ENCODE measurements around the gene TMUB2. TPM values are rescaled to one million over a fixed set of nuclear protein-coding genes. Genes with fewer than 3 reads are reported as not detected.
"Not testable (repeated sequence)": the region's sequence is repeated elsewhere in the genome, so short reads cannot be mapped to it uniquely, and the experiment has no call there.

TMUB2 gene
- total and polyA plus RNA-seq, 2 donors = 20.2 to 48.7 TPM

DNA sequence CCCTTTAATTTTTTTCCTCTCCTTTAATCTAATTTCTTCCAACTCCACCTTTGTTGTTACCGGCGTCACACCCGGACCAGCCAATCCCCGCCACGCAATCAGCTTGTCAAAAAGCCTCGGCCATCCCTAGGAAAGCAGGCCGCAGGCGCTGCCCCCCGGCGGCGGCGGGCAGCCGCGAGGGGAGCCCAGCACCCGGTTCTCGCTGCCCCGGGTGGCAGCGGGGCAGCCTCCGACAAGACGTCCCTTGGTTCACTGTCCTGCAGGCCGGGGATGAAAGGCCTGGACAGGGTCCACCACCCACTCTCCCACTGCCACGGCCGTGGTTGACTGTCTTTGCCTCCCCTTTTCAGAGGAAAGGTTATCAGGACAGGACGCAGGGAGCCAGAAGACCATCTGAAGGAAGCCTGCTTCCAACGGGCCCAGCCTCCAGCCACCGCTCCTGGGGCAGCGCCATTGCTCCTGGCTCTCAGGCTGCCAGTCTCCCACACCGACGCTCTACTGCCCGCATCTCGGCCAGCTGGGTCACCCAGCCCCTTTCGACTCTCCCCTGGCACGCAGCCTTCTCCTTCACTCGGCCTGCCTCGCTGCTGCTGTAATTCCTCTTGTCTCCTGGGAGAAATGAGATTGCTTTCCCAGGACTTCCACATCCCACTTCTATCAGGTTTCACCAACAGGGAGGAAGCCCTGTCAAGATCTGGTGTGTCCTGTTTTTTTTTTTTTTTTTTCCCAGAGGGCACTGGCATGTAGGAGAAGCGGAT, 35.5 kb downstream of the TMUB2 start:
- Histone ChIP-seq H3K4me1 (ENCODE audit: insufficient read depth) (no peaks in the 10 kb centered on the region), H3K4me3 (ENCODE audit: low read depth, low read length) (peak overlapping the region; percentile 95), H3K27ac (ENCODE audit: low read depth) (peak overlapping the region; percentile 86), H3K36me3 (ENCODE audit: insufficient read depth) (no peaks in the 10 kb centered on the region)
- 1% methylated on average over 36 of the region's 36 CpGs for WGBS
- DNase-seq (ENCODE audit: extremely low spot score) = no peak

DNA sequence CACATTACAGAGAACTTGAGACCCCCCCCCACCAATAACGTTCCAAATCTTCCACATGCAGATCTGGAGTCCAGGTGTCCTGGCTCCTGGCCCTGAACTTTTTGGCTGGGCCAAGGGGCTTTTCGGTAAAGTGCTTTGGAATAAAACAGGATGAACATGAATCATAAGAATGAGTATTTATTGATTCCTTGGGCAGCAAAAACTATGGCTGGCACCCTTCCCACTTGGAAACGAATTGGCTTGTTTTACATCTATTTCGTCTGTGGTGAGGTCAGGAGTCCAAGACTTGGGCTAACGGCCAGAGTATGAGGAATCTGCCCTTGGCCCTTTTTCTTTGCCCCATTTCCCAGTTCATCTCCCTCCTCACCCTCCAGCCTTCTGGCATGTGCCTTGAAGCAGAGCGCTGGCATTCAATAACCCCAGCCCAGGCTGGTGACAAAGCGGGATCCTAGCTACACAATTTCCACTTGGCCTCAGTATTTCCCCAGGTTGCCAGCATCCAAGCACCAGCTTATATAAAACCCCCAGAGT, 36.8 kb downstream of the TMUB2 start:
- H3K36me3 ChIP-seq (ENCODE audit: insufficient read depth) = no peaks in the 10 kb centered on the region
- H3K4me3 ChIP-seq (ENCODE audit: low read depth, low read length) = no peak overlapping the region
- 39% methylated on average over 7 of the region's 7 CpGs for WGBS
- no peak for DNase-seq (ENCODE audit: extremely low spot score)
- H3K27ac ChIP-seq (ENCODE audit: low read depth) = no peak overlapping the region
- H3K4me1 ChIP-seq (ENCODE audit: insufficient read depth) = no peaks in the 10 kb centered on the region

DNA sequence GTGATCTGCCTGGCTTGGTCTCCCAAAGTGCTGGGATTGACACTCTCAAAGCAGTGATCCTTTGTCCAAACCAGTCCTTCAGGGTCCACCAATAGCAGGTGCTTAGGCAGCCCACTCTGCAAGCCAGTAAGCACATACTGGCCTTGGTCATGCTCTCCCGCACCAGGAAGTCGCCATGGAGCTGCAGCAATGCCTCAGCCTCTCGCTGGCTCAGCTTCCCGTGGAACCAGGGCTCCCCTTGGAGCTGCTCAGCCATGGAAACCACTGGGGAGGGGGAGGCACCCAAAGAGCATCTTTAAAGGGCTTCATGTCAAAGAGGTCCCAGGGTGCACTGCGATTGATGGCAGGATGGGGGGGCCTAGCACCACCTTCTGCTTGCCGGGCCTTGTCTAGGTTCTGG, 42.3 kb downstream of the TMUB2 start:
- no peaks in the 10 kb centered on the region for H3K4me1 ChIP-seq (ENCODE audit: insufficient read depth)
- no peak overlapping the region for H3K4me3 ChIP-seq (ENCODE audit: low read depth, low read length)
- 84% methylated on average over 6 of the region's 6 CpGs for WGBS
- DNase-seq (ENCODE audit: extremely low spot score) = no peak
- no peaks in the 10 kb centered on the region for H3K36me3 ChIP-seq (ENCODE audit: insufficient read depth)
- no peak overlapping the region for H3K27ac ChIP-seq (ENCODE audit: low read depth)

DNA sequence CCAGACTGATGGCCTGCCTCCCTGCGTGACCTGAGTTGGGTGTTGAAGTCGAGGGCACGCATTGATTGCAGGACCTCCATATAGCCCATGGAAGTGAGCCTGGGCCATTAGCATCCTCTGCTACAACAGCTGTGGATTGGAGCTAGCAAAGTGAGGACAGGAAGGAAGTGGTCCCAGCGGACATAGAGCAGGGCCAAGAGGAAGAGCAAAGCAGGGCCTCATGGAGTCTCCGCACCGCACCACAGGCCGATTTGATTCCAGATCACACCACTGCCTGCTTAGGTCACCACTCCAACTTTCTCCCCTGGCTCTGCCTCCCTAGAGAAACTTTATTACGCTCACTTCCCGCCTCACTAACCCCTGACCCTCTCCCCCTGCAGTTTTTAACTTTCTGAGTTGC, 43.4 kb downstream of the TMUB2 start:
- no peaks in the 10 kb centered on the region for H3K4me1 ChIP-seq (ENCODE audit: insufficient read depth)
- H3K27ac ChIP-seq (ENCODE audit: low read depth) = no peak overlapping the region
- no peak overlapping the region for H3K4me3 ChIP-seq (ENCODE audit: low read depth, low read length)
- no peak for DNase-seq (ENCODE audit: extremely low spot score)
- no peaks in the 10 kb centered on the region for H3K36me3 ChIP-seq (ENCODE audit: insufficient read depth)
- WGBS = 70% methylated on average over 9 of the region's 9 CpGs

DNA sequence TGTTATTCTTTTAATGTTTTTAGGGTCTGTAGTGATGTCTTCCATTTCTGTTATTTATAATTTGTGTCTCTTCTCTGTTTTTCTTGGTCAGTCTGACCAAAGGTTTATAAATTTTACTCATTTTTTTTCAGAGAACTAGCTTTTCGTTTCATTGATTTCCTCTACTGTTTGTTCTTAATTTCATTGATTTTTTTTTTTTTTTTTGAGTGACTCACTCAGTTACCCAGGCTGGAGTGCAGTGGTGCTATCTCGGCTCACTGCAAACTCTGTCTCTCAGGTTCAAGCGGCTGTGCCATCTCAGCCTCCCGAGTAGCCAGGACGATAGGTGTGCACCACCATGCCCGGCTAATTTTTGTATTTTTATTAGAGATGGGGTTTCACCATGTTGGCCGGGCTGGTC, 45.3 kb downstream of the TMUB2 start:
- WGBS = 90% methylated on average over 7 of the region's 7 CpGs
- Histone ChIP-seq H3K36me3 (ENCODE audit: insufficient read depth) (no peaks in the 10 kb centered on the region), H3K4me1 (ENCODE audit: insufficient read depth) (no peaks in the 10 kb centered on the region), H3K27ac (ENCODE audit: low read depth) (no peak overlapping the region), H3K4me3 (ENCODE audit: low read depth, low read length) (no peak overlapping the region)
- DNase-seq (ENCODE audit: extremely low spot score) = no peak

DNA sequence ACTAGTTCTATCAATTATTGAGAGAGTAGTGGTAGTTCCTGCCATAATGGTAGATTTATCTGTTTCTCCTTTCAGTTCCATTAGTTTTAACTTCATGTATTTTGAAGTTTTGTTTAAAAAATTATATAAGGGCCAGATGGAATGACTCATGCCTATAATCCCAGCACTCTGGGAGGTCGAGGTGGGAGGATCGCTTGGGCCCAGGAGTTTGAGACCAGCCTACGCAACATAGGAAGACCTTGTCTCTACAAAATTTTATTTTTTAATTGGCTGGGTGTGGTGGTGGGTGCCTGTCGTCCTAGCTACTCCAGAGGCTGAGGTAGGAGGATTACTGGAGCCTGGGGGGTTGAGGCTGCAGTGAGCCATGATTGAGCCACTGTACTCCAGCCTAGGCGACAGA, 46.8 kb downstream of the TMUB2 start:
- no peaks in the 10 kb centered on the region for H3K4me1 ChIP-seq (ENCODE audit: insufficient read depth)
- WGBS = 64% methylated on average over 5 of the region's 5 CpGs
- H3K4me3 ChIP-seq (ENCODE audit: low read depth, low read length) = no peak overlapping the region
- no peak overlapping the region for H3K27ac ChIP-seq (ENCODE audit: low read depth)
- DNase-seq (ENCODE audit: extremely low spot score) = no peak
- no peaks in the 10 kb centered on the region for H3K36me3 ChIP-seq (ENCODE audit: insufficient read depth)

DNA sequence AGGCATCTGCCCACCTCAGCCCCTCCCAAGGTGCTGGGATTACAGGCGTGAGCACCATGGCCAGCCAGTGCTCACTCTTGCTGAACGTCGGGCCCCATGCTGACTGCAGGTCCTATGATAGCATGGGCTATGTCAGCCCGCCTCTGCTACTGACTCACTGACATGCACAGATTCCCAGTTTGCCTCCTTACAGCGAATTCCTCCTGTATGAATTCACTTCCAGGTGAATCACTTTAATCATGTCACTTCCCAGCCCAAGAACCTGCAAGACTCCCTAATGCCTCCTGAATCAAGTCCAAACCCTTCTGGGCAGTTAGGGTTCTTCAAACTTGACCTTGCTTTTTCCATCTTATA, 48.8 kb downstream of the TMUB2 start:
- DNase-seq (ENCODE audit: extremely low spot score) = no peak
- no peak overlapping the region for H3K27ac ChIP-seq (ENCODE audit: low read depth)
- H3K36me3 ChIP-seq (ENCODE audit: insufficient read depth) = no peaks in the 10 kb centered on the region
- no peak overlapping the region for H3K4me3 ChIP-seq (ENCODE audit: low read depth, low read length)
- WGBS = 71% methylated on average over 5 of the region's 5 CpGs
- no peaks in the 10 kb centered on the region for H3K4me1 ChIP-seq (ENCODE audit: insufficient read depth)

DNA sequence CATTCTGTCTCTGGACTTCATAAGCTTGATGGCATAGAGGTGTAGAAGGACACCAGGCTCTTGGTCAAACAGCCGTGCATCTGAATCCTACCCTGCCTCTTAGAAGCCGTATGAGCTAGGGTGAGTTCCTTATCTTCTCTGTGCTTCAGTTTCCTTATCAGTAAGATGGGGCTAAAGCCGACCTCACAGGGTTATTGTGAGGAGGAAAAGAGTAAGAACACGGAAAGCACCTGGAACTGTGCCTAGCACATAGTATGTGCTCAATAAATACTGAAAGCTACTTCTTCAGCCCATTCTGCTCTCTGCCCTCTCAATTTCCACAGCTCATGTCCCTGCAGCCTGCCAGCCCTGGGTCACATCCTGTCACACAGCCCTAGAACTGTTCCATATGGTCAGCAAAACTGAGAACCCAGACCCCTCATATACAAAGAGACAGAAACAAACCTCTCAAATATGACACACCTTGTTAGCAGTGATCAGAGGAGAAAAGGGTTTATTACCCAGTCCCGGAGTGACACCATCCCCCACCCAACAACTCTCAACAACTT, 49.7 kb downstream of the TMUB2 start:
- H3K27ac ChIP-seq (ENCODE audit: low read depth) = no peak overlapping the region
- no peak for DNase-seq (ENCODE audit: extremely low spot score)
- no peak overlapping the region for H3K4me3 ChIP-seq (ENCODE audit: low read depth, low read length)
- H3K4me1 ChIP-seq (ENCODE audit: insufficient read depth) = no peaks in the 10 kb centered on the region
- 56% methylated on average over 5 of the region's 5 CpGs for WGBS
- H3K36me3 ChIP-seq (ENCODE audit: insufficient read depth) = no peaks in the 10 kb centered on the region

DNA sequence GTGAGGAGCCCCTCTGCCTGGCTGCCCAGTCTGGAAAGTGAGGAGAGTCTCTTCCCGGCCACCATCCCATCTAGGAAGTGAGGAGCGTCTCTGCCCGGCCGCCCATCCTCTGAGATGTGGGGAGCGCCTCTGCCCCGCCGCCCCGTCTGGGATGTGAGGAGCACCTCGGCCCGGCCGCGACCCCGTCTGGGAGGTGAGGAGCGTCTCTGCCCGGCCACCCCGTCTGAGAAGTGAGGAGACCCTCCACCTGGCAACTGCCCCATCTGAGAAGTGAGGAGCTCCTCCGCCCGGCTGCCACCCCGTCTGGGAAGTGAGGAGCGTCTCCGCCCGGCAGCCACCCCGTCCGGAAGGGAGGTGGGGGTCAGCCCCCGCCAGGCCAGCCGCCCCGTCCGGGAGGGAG, 51.1 kb downstream of the TMUB2 start:
- not testable (repeated sequence) for H3K4me1 ChIP-seq (ENCODE audit: insufficient read depth)
- 92% methylated on average over 22 of the region's 28 CpGs for WGBS

DNA sequence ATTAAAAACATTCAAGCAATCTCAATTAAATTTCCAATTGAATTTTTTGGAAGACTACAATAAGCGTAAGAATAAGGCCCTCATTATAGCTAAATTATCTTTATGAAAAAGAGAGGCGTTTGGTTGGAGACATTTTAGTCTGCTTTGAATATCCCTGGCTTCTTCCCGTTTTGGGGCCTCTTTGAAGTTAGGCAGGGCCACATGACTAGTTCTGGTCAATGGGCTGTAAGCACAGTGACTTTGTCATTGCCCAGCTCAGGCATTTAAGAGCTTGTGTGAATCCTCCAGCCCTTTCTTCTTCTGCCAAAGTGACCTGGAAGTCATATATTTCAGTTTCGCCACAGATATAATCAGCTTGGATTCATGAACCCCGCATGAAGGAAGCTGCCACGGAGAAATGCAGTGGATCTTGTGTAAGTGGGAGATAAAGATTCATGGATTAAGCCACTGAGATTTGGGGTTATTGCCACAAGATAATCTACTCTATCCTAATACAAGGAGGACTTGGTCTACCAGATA, 54.4 kb downstream of the TMUB2 start:
- WGBS = 42% methylated on average over 6 of the region's 6 CpGs
- no peak for DNase-seq (ENCODE audit: extremely low spot score)

More for the DNA sequence above, 51.1 kb downstream of the TMUB2 start:
- not testable (repeated sequence) for DNase-seq (ENCODE audit: extremely low spot score); H3K36me3 ChIP-seq (ENCODE audit: insufficient read depth); H3K27ac ChIP-seq (ENCODE audit: low read depth); H3K4me3 ChIP-seq (ENCODE audit: low read depth, low read length)

More for the DNA sequence above, 54.4 kb downstream of the TMUB2 start:
- H3K4me1 ChIP-seq (ENCODE audit: insufficient read depth) = no peaks in the 10 kb centered on the region
- no peak overlapping the region for H3K4me3 ChIP-seq (ENCODE audit: low read depth, low read length)
- H3K27ac ChIP-seq (ENCODE audit: low read depth) = no peak overlapping the region
- H3K36me3 ChIP-seq (ENCODE audit: insufficient read depth) = no peaks in the 10 kb centered on the region

Small RNAs within 50 kb of the gene (small RNA-seq; reads per million reads assigned to genes)
- not detected for gene MIR6782

Other genes with a start within 250 kb of the TMUB2 start
- gene PPY, start 244.5 kb upstream of the TMUB2 start, total RNA-seq = not detected
- gene PPY, start 244.5 kb upstream of the TMUB2 start, polyA plus RNA-seq = not detected
- not detected for gene PYY, start 233.0 kb upstream of the TMUB2 start, total RNA-seq
- not detected for gene PYY, start 233.0 kb upstream of the TMUB2 start, polyA plus RNA-seq
- gene NAGS, start 182.3 kb upstream of the TMUB2 start, total RNA-seq = 0.90 TPM
- gene NAGS, start 182.3 kb upstream of the TMUB2 start, polyA plus RNA-seq = 2.1 TPM
- gene TMEM101, start 172.0 kb upstream of the TMUB2 start, total RNA-seq = 39.0 TPM
- 39.7 TPM for gene TMEM101, start 172.0 kb upstream of the TMUB2 start, polyA plus RNA-seq
- gene LSM12, start 120.3 kb upstream of the TMUB2 start, total RNA-seq = 17.2 TPM
- 20.9 TPM for gene LSM12, start 120.3 kb upstream of the TMUB2 start, polyA plus RNA-seq
- 10.5 TPM for gene G6PC3, start 116.2 kb upstream of the TMUB2 start, total RNA-seq
- 86.1 TPM for gene G6PC3, start 116.2 kb upstream of the TMUB2 start, polyA plus RNA-seq
- 26.9 TPM for gene HDAC5, start 63.3 kb upstream of the TMUB2 start, total RNA-seq
- 43.3 TPM for gene HDAC5, start 63.3 kb upstream of the TMUB2 start, polyA plus RNA-seq
- 1.5 TPM for gene HROB, start 45.0 kb upstream of the TMUB2 start, total RNA-seq
- 0.87 TPM for gene HROB, start 45.0 kb upstream of the TMUB2 start, polyA plus RNA-seq
- 0.69 TPM for gene ASB16, start 16.3 kb upstream of the TMUB2 start, total RNA-seq
- gene ASB16, start 16.3 kb upstream of the TMUB2 start, polyA plus RNA-seq = 1.2 TPM
- 20.0 TPM for gene ATXN7L3, start 12.9 kb downstream of the TMUB2 start, total RNA-seq
- gene ATXN7L3, start 12.9 kb downstream of the TMUB2 start, polyA plus RNA-seq = 47.4 TPM
- 54.4 TPM for gene UBTF, start 32.7 kb downstream of the TMUB2 start, total RNA-seq
- gene UBTF, start 32.7 kb downstream of the TMUB2 start, polyA plus RNA-seq = 76.9 TPM
- 6.7 TPM for gene SLC4A1, start 81.2 kb downstream of the TMUB2 start, total RNA-seq
- not detected for gene SLC4A1, start 81.2 kb downstream of the TMUB2 start, polyA plus RNA-seq
- 2.0 TPM for gene RUNDC3A, start 121.6 kb downstream of the TMUB2 start, total RNA-seq
- 1.8 TPM for gene RUNDC3A, start 121.6 kb downstream of the TMUB2 start, polyA plus RNA-seq
- gene SLC25A39, start 137.9 kb downstream of the TMUB2 start, total RNA-seq = 27.9 TPM
- 74.9 TPM for gene SLC25A39, start 137.9 kb downstream of the TMUB2 start, polyA plus RNA-seq
- 155 TPM for gene GRN, start 158.3 kb downstream of the TMUB2 start, total RNA-seq
- gene GRN, start 158.3 kb downstream of the TMUB2 start, polyA plus RNA-seq = 241 TPM
- 5.7 TPM for gene FAM171A2, start 176.9 kb downstream of the TMUB2 start, total RNA-seq
- 0.84 TPM for gene FAM171A2, start 176.9 kb downstream of the TMUB2 start, polyA plus RNA-seq
- 2.3 TPM for gene ITGA2B, start 202.7 kb downstream of the TMUB2 start, total RNA-seq
- gene ITGA2B, start 202.7 kb downstream of the TMUB2 start, polyA plus RNA-seq = 0.56 TPM

All from urinary bladder (tissue), 4 donors.